Amniotic stem cell (primary cell): ENCODE results near the gene VMAC.

Experiments used
- DNase-seq: peaks from one replicate; lab custom pipeline; 2025; lab: John Stamatoyannopoulos, UW

Gene VMAC

GRCh38 chr19:5905114-5905778 lies 574 bp downstream of the VMAC start:
- DNase-seq, result no peak

- DNase-seq, result no peak
Measured at GRCh38 chr19:5907241-5907640, 2.6 kb downstream of the VMAC start.

- no peak for DNase-seq
Measured at GRCh38 chr19:5908773-5909442, 4.2 kb downstream of the VMAC start.

GRCh38 chr19:5910638-5910907 lies 5.9 kb downstream of the VMAC start:
- DNase-seq, result no peak

- DNase-seq, result no peak
Measured at GRCh38 chr19:5911366-5911765, 6.7 kb downstream of the VMAC start.

- no peak for DNase-seq
Measured at GRCh38 chr19:5913739-5914357, 9.2 kb downstream of the VMAC start, which contains the start of gene CAPS. Gene CAPS (plus strand): TSS chr19:5914254. CDS start chr19:5914407, 153 bp downstream.

GRCh38 chr19:5914358-5914774 lies 9.7 kb downstream of the VMAC start:
- no peak for DNase-seq

- no peak for DNase-seq
Measured at GRCh38 chr19:5914946-5915781, 10.5 kb downstream of the VMAC start.

- DNase-seq, result no peak
Measured at GRCh38 chr19:5915782-5916165, 11.1 kb downstream of the VMAC start.

GRCh38 chr19:5916181-5916708 lies 11.6 kb downstream of the VMAC start:
- no peak for DNase-seq

GRCh38 chr19:5917431-5918107 lies 12.9 kb downstream of the VMAC start:
- no peak for DNase-seq

GRCh38 chr19:5918463-5919079 lies 13.9 kb downstream of the VMAC start:
- DNase-seq, result no peak

- no peak for DNase-seq
Measured at GRCh38 chr19:5921516-5922160, 17.0 kb downstream of the VMAC start.

GRCh38 chr19:5922161-5922545 lies 17.5 kb downstream of the VMAC start:
- DNase-seq, result no peak

GRCh38 chr19:5923356-5923755 lies 18.7 kb downstream of the VMAC start:
- no peak for DNase-seq

GRCh38 chr19:5925830-5926427 lies 21.3 kb downstream of the VMAC start:
- no peak for DNase-seq

GRCh38 chr19:5926641-5927440 lies 22.2 kb downstream of the VMAC start:
- no peak for DNase-seq

GRCh38 chr19:5927441-5927821 lies 22.8 kb downstream of the VMAC start:
- DNase-seq, result no peak

GRCh38 chr19:5929179-5929578 lies 24.5 kb downstream of the VMAC start:
- no peak for DNase-seq

- DNase-seq, result no peak
Measured at GRCh38 chr19:5929625-5930024, 25.0 kb downstream of the VMAC start.
